HG03520 (cell line): ENCODE measurements around the gene RBSN.

ENCODE experiments used
- ATAC-seq: cut with Tn5 transposase; IDR thresholded peaks from one replicate; pipeline ENCODE4 v1.9.1; 2021; ENCODE audit warnings: mild to moderate bottlenecking, moderate library complexity; ENCODE audit not compliant: unreplicated experiment

Gene RBSN

GRCh38 chr3:15023719-15024118 lies 75.2 kb downstream of the RBSN start:
- no peak for ATAC-seq

GRCh38 chr3:15023249-15023648 lies 75.7 kb downstream of the RBSN start:
- ATAC-seq, result no peak
